Sigmoid colon (tissue), 4 donors: ENCODE results near the gene ARHGAP10.

Experiments used
- EP300 ChIP-seq, 4 donors: sonication (generic); formaldehyde crosslinking; IDR thresholded peaks; one replicate each; pipeline ENCODE4 v1.6.1; 2017; ENCODE audit warnings: antibody characterized with exemption in 4 of 4
- POLR2AphosphoS5 ChIP-seq, 4 donors: sonication (generic); formaldehyde crosslinking; IDR thresholded peaks; one replicate each; pipeline ENCODE4 v1.6.1; 2017; ENCODE audit warnings: antibody characterized with exemption in 4 of 4
- TF ChIP-seq, protein P1 (sequence below), 4 experiments: fragments of 450-650 bp in 3 of 4; fragments of 200-600 bp in 1 of 4; IDR thresholded peaks; one replicate each; pipeline ENCODE4 v1.5.1; 2016 to 2019; ENCODE audit warnings: antibody characterized with exemption in 4 of 4, mild to moderate bottlenecking in 3 of 4, moderate library complexity in 2 of 4

DNA sequence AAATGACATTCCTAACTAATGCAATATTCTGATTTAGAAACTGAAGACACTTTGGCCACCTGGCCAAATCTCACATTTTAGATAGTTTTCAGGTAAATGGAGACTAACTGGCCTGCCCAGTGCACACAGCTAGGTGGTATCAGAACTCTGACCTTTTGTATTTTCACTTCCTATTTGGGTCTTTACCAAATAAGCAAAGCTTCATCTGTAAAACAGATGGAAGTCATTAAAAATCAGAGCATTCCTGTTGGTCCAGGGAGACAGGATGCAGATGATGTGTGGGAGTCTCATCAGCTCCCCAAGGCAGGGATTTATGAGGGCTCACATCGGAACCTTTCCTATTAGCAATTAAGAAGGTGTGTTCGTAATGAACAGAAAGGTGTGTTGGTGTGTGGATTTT is 57.7 kb downstream of the ARHGAP10 start:
- TF ChIP-seq, protein P1, sequence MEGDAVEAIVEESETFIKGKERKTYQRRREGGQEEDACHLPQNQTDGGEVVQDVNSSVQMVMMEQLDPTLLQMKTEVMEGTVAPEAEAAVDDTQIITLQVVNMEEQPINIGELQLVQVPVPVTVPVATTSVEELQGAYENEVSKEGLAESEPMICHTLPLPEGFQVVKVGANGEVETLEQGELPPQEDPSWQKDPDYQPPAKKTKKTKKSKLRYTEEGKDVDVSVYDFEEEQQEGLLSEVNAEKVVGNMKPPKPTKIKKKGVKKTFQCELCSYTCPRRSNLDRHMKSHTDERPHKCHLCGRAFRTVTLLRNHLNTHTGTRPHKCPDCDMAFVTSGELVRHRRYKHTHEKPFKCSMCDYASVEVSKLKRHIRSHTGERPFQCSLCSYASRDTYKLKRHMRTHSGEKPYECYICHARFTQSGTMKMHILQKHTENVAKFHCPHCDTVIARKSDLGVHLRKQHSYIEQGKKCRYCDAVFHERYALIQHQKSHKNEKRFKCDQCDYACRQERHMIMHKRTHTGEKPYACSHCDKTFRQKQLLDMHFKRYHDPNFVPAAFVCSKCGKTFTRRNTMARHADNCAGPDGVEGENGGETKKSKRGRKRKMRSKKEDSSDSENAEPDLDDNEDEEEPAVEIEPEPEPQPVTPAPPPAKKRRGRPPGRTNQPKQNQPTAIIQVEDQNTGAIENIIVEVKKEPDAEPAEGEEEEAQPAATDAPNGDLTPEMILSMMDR (IDR thresholded peaks at IDR 0.05) = no peak
- TF ChIP-seq POLR2AphosphoS5 (IDR thresholded peaks at IDR 0.05) (no peak), EP300 (IDR thresholded peaks at IDR 0.05) (no peak)
